Astrocyte (in vitro differentiated cells and primary cell): Measurements from ENCODE around the gene POR. TPM values are rescaled to one million over a fixed set of nuclear protein-coding genes. Genes with fewer than 3 reads are reported as not detected.

Source experiments
- DNase-seq: peaks from one replicate; pipeline ENCODE4 v3.0.0-alpha.2; 2010; ENCODE audit warnings: low read depth
- FAIRE-seq: peaks from 2 replicates; lab custom pipeline; 2011; peaks lifted over from hg19 to GRCh38; lab: Jason Lieb, UNC
- H2AFZ ChIP-seq: 2 replicates; pipeline ENCODE4 v1.6.0; 2012; ENCODE audit warnings: low read depth, low read length, inconsistent platforms
- H3K27ac ChIP-seq: 2 replicates; pipeline ENCODE4 v1.5.1; 2011; ENCODE audit warnings: low read depth, low read length, inconsistent platforms
- H3K27me3 ChIP-seq: 2 replicates; pipeline ENCODE4 v1.6.0; 2011; ENCODE audit warnings: low read length, inconsistent platforms; ENCODE audit not compliant: insufficient read depth
- H3K36me3 ChIP-seq: 2 replicates; pipeline ENCODE4 v1.5.1; 2011; ENCODE audit warnings: low read length, inconsistent platforms; ENCODE audit not compliant: insufficient read depth
- H3K4me1 ChIP-seq: 2 replicates; pipeline ENCODE4 v1.5.1; 2011; ENCODE audit warnings: low read length, inconsistent platforms; ENCODE audit not compliant: insufficient read depth
- H3K4me2 ChIP-seq: 2 replicates; pipeline ENCODE4 v1.6.0; 2012; ENCODE audit warnings: low read length, inconsistent platforms
- H3K4me3 ChIP-seq: 2 replicates; pipeline ENCODE4 v1.5.1; 2011; ENCODE audit warnings: low read depth, mild to moderate bottlenecking, low read length, inconsistent platforms; ENCODE audit not compliant: insufficient read depth
- H3K79me2 ChIP-seq: 2 replicates; pipeline ENCODE4 v1.6.0; 2012; ENCODE audit warnings: mild to moderate bottlenecking, low read length, inconsistent platforms; ENCODE audit not compliant: insufficient read depth
- H3K9ac ChIP-seq: 2 replicates; pipeline ENCODE4 v1.6.0; 2012; ENCODE audit warnings: mild to moderate bottlenecking, low read length, inconsistent platforms
- H3K9me3 ChIP-seq: 2 replicates; pipeline ENCODE4 v1.5.1; 2012; ENCODE audit warnings: low read depth, mild to moderate bottlenecking, low read length, inconsistent platforms; ENCODE audit not compliant: insufficient read depth
- H4K20me1 ChIP-seq: 2 replicates; pipeline ENCODE4 v1.6.0; 2012; ENCODE audit warnings: low read length, inconsistent platforms; ENCODE audit not compliant: insufficient read depth
- H3K27ac Mint-ChIP-seq: one replicate; pipeline ENCODE4 v1.8.0; 2021; ENCODE audit warnings: mild to moderate bottlenecking, mixed read lengths; ENCODE audit not compliant: unreplicated experiment
- H3K27me3 Mint-ChIP-seq: one replicate; pipeline ENCODE4 v1.8.0; 2021; ENCODE audit warnings: low read depth, mixed read lengths; ENCODE audit not compliant: unreplicated experiment
- H3K36me3 Mint-ChIP-seq: one replicate; pipeline ENCODE4 v1.8.0; 2021; ENCODE audit warnings: low read depth, mixed read lengths; ENCODE audit not compliant: unreplicated experiment
- H3K4me1 Mint-ChIP-seq: one replicate; pipeline ENCODE4 v1.8.0; 2021; ENCODE audit warnings: low read depth, mixed read lengths; ENCODE audit not compliant: unreplicated experiment
- H3K4me3 Mint-ChIP-seq: one replicate; pipeline ENCODE4 v1.8.0; 2021; ENCODE audit warnings: mild to moderate bottlenecking, moderate library complexity, mixed read lengths; ENCODE audit not compliant: unreplicated experiment
- H3K9me3 Mint-ChIP-seq: one replicate; pipeline ENCODE4 v1.8.0; 2021; ENCODE audit warnings: mild to moderate bottlenecking, mixed read lengths; ENCODE audit not compliant: unreplicated experiment
- CTCF ChIP-seq: IDR thresholded peaks from 2 replicates; pipeline ENCODE4 v1.5.1; 2011; ENCODE audit warnings: low read depth, mild to moderate bottlenecking, inconsistent platforms, low read length, moderate library complexity; ENCODE audit not compliant: insufficient read depth
- EZH2 ChIP-seq: IDR thresholded peaks from 2 replicates; pipeline ENCODE4 v1.6.1; 2012; ENCODE audit warnings: mild to moderate bottlenecking, low read length, inconsistent platforms; ENCODE audit not compliant: insufficient read depth
- total RNA-seq: library from RNA; stranded (reverse); gene quantifications from 2 replicates; pipeline ENCODE4 v1.2.1, GENCODE V29; 2021

POR gene
- total RNA-seq, 1 donor from 2014 or later: 73.6 TPM

GRCh38 chr7:75869776-75870379 lies 45.1 kb upstream of the POR start:
- Mint-ChIP-seq H3K36me3 (no peaks in the 10 kb centered on the region), H3K9me3 (no peaks in the 10 kb centered on the region), H3K27me3 (no peaks in the 10 kb centered on the region), H3K27ac (peak overlapping the region; percentile 62), H3K4me1 (peaks cover 15% of the 10 kb centered on the region), H3K4me3 (no peak overlapping the region)
- Histone ChIP-seq H3K9me3 (no peaks in the 10 kb centered on the region), H3K79me2 (no peaks in the 10 kb centered on the region), H3K27me3 (no peaks in the 10 kb centered on the region), H3K27ac (no peak overlapping the region), H4K20me1 (no peaks in the 10 kb centered on the region), H3K4me1 (peaks cover 16% of the 10 kb centered on the region), H3K9ac (no peak overlapping the region), H3K4me2 (no peak overlapping the region), H2AFZ (no peak overlapping the region), H3K36me3 (no peaks in the 10 kb centered on the region), H3K4me3 (no peak overlapping the region)
- TF ChIP-seq EZH2: no peak
- TF ChIP-seq CTCF: no peak
- FAIRE-seq: no peak
- DNase-seq: peak; percentile 79

DNA sequence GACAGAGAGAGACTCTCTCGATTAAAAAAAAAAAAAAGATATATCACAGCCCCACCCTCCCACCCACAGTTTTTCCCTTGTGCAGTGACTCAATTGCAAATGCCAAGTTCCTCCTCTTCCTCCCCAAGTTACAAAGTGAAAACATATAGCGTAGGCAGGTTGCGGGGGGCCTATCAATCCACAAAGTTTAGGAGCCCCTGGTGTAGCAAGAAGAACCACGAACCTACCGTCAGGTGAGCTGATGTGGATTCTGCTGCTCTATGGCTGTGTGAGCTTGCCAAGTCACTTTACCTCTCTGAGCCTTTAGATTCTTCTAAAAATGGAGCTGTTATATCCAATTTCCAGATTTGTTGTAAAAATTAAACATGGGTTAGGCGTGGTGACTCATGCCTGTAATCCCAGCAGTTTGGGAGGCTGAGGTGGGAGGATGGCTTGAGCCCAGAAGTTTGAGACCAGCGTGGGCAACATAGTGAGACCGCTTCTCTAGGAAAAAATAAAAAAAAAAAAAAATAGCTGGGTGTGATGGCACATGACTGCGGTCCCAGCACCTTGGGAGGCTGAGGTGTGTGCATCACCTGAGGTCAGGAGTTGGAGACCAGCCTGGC lies 44.3 kb upstream of the POR start:
- no peak overlapping the region for H2AFZ ChIP-seq
- no peak overlapping the region for H3K9ac ChIP-seq
- H3K9me3 ChIP-seq: no peaks in the 10 kb centered on the region
- no peak for DNase-seq
- TF ChIP-seq CTCF (no peak), EZH2 (no peak)
- H3K4me3 Mint-ChIP-seq: no peak overlapping the region
- H3K4me1 ChIP-seq: peaks cover 16% of the 10 kb centered on the region
- H3K27ac ChIP-seq: no peak overlapping the region
- no peak overlapping the region for H3K4me2 ChIP-seq
- no peak overlapping the region for H3K4me3 ChIP-seq
- H3K36me3 ChIP-seq: no peaks in the 10 kb centered on the region
- no peaks in the 10 kb centered on the region for H3K27me3 Mint-ChIP-seq
- no peaks in the 10 kb centered on the region for H3K9me3 Mint-ChIP-seq
- peaks cover 15% of the 10 kb centered on the region for H3K4me1 Mint-ChIP-seq
- no peaks in the 10 kb centered on the region for H4K20me1 ChIP-seq
- FAIRE-seq: no peak
- no peaks in the 10 kb centered on the region for H3K36me3 Mint-ChIP-seq
- no peak overlapping the region for H3K27ac Mint-ChIP-seq
- H3K79me2 ChIP-seq: no peaks in the 10 kb centered on the region
- no peaks in the 10 kb centered on the region for H3K27me3 ChIP-seq
